K562 (cell line): ENCODE measurements around the gene PHLDA3.

Experiments
- CBFB ChIP-seq: sonication (generic); formaldehyde crosslinking; IDR thresholded peaks from 2 replicates; pipeline ENCODE4 v1.4.0; 2020; ENCODE audit warnings: mild to moderate bottlenecking, missing genetic modification reagents
- FOXP1 ChIP-seq: sonication (generic); formaldehyde crosslinking; IDR thresholded peaks from 2 replicates; pipeline ENCODE4 v1.8.0; 2022; ENCODE audit warnings: mild to moderate bottlenecking, missing genetic modification reagents
- NCOR1 ChIP-seq: fragments of 450-650 bp; IDR thresholded peaks from 2 replicates; pipeline ENCODE4 v1.6.1; 2016; ENCODE audit warnings: mild to moderate bottlenecking, moderate library complexity
- RBM39 ChIP-seq: fragments of 200-400 bp; formaldehyde crosslinking; optimal IDR thresholded peaks from 2 replicates; pipeline ENCODE3; 2018; ENCODE audit warnings: low read depth, low read length
- SP1 ChIP-seq: sonication (generic); formaldehyde crosslinking; IDR thresholded peaks from 2 replicates; pipeline ENCODE4 v1.8.1; 2022; ENCODE audit warnings: mild to moderate bottlenecking, missing genetic modification reagents
- TF ChIP-seq, protein P1 (sequence below), 3 experiments: IDR thresholded peaks in 2 of 3; conservative IDR thresholded peaks in 1 of 3; 2 replicates each; pipeline ENCODE4 v1.5.1; 2011 to 2012; ENCODE audit warnings: low read length in 3 of 3, mild to moderate bottlenecking in 3 of 3, control low read depth in 2 of 3, improper control_type of control experiment in 1 of 3, inconsistent platforms in 1 of 3, low read depth in 1 of 3, mixed read lengths in 1 of 3, moderate library complexity in 1 of 3; ENCODE audit not compliant: insufficient read depth in 2 of 3

GRCh38 chr1:201482755-201483154 lies 13.8 kb upstream of the PHLDA3 start:
- no peak for TF ChIP-seq RBM39
- no peak for TF ChIP-seq FOXP1 (CRISPR knock-in tag)
- TF ChIP-seq, protein P1, sequence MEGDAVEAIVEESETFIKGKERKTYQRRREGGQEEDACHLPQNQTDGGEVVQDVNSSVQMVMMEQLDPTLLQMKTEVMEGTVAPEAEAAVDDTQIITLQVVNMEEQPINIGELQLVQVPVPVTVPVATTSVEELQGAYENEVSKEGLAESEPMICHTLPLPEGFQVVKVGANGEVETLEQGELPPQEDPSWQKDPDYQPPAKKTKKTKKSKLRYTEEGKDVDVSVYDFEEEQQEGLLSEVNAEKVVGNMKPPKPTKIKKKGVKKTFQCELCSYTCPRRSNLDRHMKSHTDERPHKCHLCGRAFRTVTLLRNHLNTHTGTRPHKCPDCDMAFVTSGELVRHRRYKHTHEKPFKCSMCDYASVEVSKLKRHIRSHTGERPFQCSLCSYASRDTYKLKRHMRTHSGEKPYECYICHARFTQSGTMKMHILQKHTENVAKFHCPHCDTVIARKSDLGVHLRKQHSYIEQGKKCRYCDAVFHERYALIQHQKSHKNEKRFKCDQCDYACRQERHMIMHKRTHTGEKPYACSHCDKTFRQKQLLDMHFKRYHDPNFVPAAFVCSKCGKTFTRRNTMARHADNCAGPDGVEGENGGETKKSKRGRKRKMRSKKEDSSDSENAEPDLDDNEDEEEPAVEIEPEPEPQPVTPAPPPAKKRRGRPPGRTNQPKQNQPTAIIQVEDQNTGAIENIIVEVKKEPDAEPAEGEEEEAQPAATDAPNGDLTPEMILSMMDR (IDR thresholded peaks at IDR 0.05 in 2 of 3, conservative IDR thresholded peaks at IDR 0.05 in 1 of 3; ENCODE audit: insufficient read depth in 2 of 3, low read depth in 1 of 3, low read length in 3 of 3), result no peak
- no peak for TF ChIP-seq NCOR1
- TF ChIP-seq SP1 (CRISPR knock-in tag), result no peak
- TF ChIP-seq CBFB (CRISPR knock-in tag), result no peak
